ENCODE measurements around the gene PRR20G.

Gene PRR20G

GRCh38 chr3:127263586-127264231 lies 24.1 kb downstream of the PRR20G start:
- no peak for DNase-seq (ENCODE audit: extremely low read depth, low read depth)

GRCh38 chr3:127263037-127263436 lies 24.8 kb downstream of the PRR20G start:
- TF ChIP-seq CTCF (IDR thresholded peaks at IDR 0.05; ENCODE audit: low read depth, low read length), result no peak
- no peak for DNase-seq (ENCODE audit: extremely low read depth, low read depth)

More at GRCh38 chr3:127263586-127264231, 24.1 kb downstream of the PRR20G start:
- TF ChIP-seq CTCF (IDR thresholded peaks at IDR 0.05; ENCODE audit: low read depth, low read length), result no peak

GRCh38 chr3:127262533-127262932 lies 25.3 kb downstream of the PRR20G start:
- no peak for TF ChIP-seq CTCF (IDR thresholded peaks at IDR 0.05; ENCODE audit: low read depth, low read length)
- DNase-seq (ENCODE audit: extremely low read depth, low read depth), result no peak

GRCh38 chr3:127261925-127262324 lies 25.9 kb downstream of the PRR20G start:
- no peak for DNase-seq (ENCODE audit: extremely low read depth, low read depth)
- TF ChIP-seq CTCF (IDR thresholded peaks at IDR 0.05; ENCODE audit: low read depth, low read length), result no peak

GRCh38 chr3:127260826-127261555 lies 26.9 kb downstream of the PRR20G start:
- TF ChIP-seq CTCF (IDR thresholded peaks at IDR 0.05; ENCODE audit: low read depth, low read length), result no peak
- DNase-seq (ENCODE audit: extremely low read depth, low read depth), result no peak

GRCh38 chr3:127260416-127260815 lies 27.4 kb downstream of the PRR20G start:
- TF ChIP-seq CTCF (IDR thresholded peaks at IDR 0.05; ENCODE audit: low read depth, low read length), result no peak
- no peak for DNase-seq (ENCODE audit: extremely low read depth, low read depth)

GRCh38 chr3:127259882-127260281 lies 28.0 kb downstream of the PRR20G start:
- no peak for TF ChIP-seq CTCF (IDR thresholded peaks at IDR 0.05; ENCODE audit: low read depth, low read length)
- no peak for DNase-seq (ENCODE audit: extremely low read depth, low read depth)
